NCI-H510A (cell line): Measurements from ENCODE around the gene ITGA2B.
"Not testable (repeated sequence)": the region's sequence is repeated elsewhere in the genome, so short reads cannot be mapped to it uniquely, and the experiment has no call there.

ENCODE experiments used
- DNase-seq: peaks from one replicate; lab custom pipeline; 2025; lab: John Stamatoyannopoulos, UW

The ITGA2B gene

DNA sequence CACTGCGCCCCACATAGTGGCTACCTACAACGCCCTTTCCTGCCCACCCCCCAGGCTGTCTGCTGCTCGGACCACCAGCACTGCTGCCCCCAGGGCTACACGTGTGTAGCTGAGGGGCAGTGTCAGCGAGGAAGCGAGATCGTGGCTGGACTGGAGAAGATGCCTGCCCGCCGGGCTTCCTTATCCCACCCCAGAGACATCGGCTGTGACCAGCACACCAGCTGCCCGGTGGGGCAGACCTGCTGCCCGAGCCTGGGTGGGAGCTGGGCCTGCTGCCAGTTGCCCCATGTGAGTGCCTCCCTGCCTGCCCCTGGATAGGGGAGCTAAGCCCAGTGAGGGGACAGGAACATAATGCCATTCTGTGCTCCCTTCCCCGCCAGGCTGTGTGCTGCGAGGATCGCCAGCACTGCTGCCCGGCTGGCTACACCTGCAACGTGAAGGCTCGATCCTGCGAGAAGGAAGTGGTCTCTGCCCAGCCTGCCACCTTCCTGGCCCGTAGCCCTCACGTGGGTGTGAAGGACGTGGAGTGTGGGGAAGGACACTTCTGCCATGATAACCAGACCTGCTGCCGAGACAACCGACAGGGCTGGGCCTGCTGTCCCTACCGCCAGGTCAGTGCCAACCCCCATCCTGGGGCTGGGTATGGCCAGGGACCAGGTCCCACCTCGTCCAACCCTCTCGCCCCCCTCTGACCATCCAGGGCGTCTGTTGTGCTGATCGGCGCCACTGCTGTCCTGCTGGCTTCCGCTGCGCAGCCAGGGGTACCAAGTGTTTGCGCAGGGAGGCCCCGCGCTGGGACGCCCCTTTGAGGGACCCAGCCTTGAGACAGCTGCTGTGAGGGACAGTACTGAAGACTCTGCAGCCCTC is 37.3 kb downstream of the ITGA2B start:
- no peak for DNase-seq

DNA sequence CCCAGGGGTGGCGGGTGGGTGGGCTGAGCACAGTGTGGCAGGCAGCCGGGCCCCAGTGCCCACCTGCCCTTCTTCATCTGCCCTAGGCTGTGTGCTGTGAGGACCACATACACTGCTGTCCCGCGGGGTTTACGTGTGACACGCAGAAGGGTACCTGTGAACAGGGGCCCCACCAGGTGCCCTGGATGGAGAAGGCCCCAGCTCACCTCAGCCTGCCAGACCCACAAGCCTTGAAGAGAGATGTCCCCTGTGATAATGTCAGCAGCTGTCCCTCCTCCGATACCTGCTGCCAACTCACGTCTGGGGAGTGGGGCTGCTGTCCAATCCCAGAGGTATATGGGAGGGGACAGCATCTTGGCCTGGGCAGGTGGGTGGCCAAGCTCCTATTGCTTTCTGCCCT is 38.0 kb downstream of the ITGA2B start:
- no peak for DNase-seq

GRCh38 chr17:44350733-44351226 is 38.7 kb downstream of the ITGA2B start:
- DNase-seq: no peak

DNA sequence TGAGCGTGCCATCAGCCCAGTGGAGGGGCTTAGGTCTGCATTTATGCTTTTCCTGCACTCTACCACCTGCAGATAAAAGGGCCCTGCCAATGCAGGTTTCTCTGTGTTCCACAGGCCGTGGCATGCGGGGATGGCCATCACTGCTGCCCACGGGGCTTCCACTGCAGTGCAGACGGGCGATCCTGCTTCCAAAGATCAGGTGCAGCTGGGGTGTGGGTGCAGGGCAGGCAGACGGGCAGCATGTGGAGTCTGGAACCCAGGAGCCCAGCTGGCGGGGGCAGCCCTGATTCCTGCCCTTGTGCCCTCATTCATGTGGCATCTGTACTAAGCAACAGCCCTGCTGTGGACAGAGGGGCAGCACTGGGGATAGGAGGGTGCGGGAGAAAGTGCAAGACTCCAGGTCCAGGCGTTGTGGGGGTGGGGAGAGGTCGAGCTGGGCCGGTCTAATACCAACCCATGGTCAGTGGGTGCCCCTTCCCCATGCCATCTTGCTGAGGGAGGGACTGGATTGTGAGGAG is 39.8 kb downstream of the ITGA2B start:
- DNase-seq: no peak

DNA sequence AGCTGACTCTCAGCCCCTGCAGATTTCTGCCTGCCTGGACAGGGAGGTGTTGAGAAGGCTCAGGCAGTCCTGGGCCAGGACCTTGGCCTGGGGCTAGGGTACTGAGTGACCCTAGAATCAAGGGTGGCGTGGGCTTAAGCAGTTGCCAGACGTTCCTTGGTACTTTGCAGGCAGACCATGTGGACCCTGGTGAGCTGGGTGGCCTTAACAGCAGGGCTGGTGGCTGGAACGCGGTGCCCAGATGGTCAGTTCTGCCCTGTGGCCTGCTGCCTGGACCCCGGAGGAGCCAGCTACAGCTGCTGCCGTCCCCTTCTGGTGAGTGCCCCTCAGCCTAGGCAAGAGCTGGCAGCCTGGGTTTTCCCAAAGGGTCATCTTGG is 40.5 kb downstream of the ITGA2B start:
- no peak for DNase-seq

GRCh38 chr17:44348234-44348987 is 41.0 kb downstream of the ITGA2B start:
- no peak for DNase-seq

- DNase-seq: not testable (repeated sequence)
Observed at GRCh38 chr17:44347206-44348055, 42.0 kb downstream of the ITGA2B start.

GRCh38 chr17:44346064-44346844 is 43.2 kb downstream of the ITGA2B start:
- no peak for DNase-seq

DNA sequence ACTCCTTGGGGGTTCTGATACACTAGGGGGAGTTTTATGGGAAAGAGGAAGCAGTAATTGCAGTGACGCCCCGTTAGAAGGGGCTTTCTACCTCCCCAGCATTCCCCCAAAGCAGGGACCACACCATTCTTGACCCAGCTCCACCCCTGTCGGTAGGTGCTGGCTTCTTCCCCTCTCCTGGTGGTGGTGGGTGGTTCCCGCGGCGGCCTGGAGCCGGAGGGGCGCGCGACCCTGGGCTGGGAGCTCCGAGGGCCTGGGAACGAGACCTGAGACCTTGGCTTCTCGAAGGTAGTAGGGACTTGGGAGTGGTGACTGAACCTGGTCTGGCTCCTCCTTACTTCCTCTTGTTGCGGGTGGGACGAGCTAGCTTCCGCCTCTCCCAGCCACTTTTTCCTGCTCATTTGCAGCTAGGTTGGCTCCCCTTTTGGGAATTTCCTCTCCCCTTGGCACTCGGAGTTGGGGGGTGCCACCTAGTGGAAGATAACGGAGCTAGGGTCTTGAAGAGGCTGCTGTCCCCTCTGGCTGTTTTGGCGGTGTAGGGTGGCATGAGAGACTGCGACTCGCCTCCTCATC is 43.9 kb downstream of the ITGA2B start:
- DNase-seq: peak; percentile 33

DNA sequence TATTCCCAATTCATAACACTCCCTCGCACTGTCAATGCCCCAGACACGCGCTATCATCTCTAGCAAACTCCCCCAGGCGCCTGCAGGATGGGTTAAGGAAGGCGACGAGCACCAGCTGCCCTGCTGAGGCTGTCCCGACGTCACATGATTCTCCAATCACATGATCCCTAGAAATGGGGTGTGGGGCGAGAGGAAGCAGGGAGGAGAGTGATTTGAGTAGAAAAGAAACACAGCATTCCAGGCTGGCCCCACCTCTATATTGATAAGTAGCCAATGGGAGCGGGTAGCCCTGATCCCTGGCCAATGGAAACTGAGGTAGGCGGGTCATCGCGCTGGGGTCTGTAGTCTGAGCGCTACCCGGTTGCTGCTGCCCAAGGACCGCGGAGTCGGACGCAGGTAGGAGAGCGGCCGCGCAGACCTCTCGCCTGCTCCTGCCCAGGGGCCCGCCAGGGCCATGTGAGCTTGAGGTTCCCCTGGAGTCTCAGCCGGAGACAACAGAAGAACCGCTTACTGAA is 44.5 kb downstream of the ITGA2B start, which contains the start of gene GRN:
Gene GRN, plus strand, starts transcription at position 364 of the 515 bp plus-strand sequence. CDS start 3,863 bp downstream, outside the sequence.
- DNase-seq: peak; percentile 97

- no peak for DNase-seq
Observed at GRCh38 chr17:44343510-44344209, 45.8 kb downstream of the ITGA2B start.

- not testable (repeated sequence) for DNase-seq
Observed at GRCh38 chr17:44340553-44340952, 48.9 kb downstream of the ITGA2B start.

DNA sequence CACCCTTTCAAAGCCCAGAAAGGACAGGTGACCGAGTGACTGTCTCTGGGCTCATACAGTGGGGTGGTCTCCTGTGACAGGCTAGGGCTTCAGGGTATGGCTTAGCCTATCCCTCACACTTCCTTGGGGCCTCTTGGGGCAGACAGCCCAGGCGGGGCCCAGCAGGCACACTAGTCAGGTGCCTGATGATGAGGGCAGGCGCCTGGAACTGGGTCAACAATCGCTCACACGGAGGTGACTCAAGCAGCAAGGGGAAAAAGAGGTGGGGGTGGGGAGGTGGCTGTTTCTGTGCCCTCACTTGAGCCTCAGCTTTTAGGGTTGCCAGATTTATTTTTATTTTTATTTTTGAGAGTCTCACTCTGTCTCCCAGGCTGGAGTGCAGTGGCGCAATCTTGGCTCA is 50.7 kb downstream of the ITGA2B start:
- DNase-seq: no peak

DNA sequence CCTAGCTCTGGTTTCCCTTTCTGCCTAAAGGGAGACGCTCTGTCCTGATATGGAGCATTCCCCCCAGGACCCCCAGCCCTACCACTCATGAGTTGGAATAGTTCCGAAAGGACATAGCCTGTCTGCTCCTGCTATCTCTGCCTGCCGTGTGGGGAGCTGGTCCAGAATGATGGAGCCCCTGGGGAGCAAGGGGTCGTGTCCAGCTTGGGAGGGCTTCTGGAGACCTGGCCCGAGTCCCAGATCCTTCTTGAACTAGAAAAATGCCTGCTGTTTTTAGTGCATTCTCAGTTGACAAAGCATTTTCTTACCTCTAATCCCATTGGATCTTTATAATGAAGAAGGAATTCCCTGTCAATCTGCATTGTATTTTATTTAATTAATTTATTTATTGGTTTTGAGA is 53.5 kb downstream of the ITGA2B start:
- DNase-seq: no peak

GRCh38 chr17:44335564-44335963 is 53.9 kb downstream of the ITGA2B start:
- DNase-seq: no peak

GRCh38 chr17:44334727-44335126 is 54.7 kb downstream of the ITGA2B start:
- no peak for DNase-seq

GRCh38 chr17:44334315-44334714 is 55.1 kb downstream of the ITGA2B start:
- DNase-seq: no peak

DNA sequence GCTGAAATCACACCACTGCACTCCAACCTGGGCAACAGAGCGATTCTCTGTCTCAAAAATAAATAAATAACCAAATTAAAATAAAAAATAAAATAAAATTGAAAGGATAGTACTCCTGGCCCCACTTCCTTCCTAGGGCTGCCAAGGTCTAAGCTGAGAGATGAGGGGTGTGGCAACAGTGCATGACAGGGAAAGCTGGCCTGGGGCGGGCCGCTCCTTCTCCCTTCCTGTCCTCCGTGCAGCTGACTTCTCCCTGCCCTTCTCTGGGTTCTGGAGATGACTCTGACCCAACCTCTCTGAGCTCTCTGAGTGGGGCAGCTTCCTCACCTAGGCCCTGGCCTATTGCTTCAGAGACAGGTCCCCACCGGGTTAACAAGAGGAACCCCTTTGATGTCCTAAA is 56.1 kb downstream of the ITGA2B start:
- DNase-seq: no peak

DNA sequence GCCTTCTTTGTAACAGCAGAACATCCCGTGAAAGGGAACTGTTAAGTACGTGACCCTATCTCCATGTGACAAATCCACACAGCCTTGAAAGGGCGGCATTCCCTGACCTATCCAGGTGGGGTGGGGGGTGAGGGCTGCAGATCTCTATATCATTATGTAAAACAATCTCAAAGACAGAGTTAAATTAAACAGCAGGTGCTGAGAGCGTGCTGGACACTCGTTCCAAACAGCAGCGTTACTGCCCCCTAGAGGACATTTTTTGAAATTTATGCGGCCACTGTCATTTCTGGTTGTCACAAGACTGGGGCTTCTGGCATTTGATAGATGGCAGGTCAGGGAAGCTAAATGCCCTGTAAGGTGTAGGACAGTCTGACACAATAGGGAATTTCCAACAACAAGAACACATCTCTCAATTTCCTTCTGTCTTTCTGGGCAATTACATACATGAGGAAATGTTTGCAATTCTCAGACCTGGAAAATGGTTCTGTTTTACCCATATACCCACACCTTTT is 58.1 kb downstream of the ITGA2B start:
- DNase-seq: peak; percentile 46
